Stomach (tissue), 9 donors: ENCODE data around the gene SLC6A11. TPM values are rescaled to one million over a fixed set of nuclear protein-coding genes. Genes with fewer than 3 reads are reported as not detected.

ENCODE experiments used
- DNase-seq, 2 donors: peaks; one replicate each; pipeline versions ENCODE4 v3.0.0 to v3.0.0-alpha.2; 2013 to 2019
- H3K27ac ChIP-seq, 5 donors: fragments of 200-600 bp in 4 of 5; sonication (generic) in 4 of 5; one replicate each; pipeline ENCODE4 v1.5.1; 2013 to 2019; ENCODE audit warnings: mild to moderate bottlenecking in 1 of 5, moderate library complexity in 1 of 5
- H3K27me3 ChIP-seq, 3 donors: fragments of 200-600 bp; sonication (generic); one replicate each; pipeline ENCODE4 v1.5.1; 2017 to 2019; ENCODE audit warnings: mixed run types in 1 of 3
- H3K36me3 ChIP-seq, 4 donors: fragments of 200-600 bp; sonication (generic); 1 replicate in 3 of 4; 2 replicates in 1 of 4; pipeline ENCODE4 v1.5.1; 2016 to 2019
- H3K4me1 ChIP-seq, 4 donors: fragments of 200-600 bp; sonication (generic); one replicate each; pipeline ENCODE4 v1.5.1; 2016 to 2019
- H3K4me3 ChIP-seq, 4 donors: fragments of 200-600 bp; sonication (generic) in 3 of 4; one replicate each; pipeline ENCODE4 v1.5.1; 2016 to 2019; ENCODE audit warnings: mild to moderate bottlenecking in 1 of 4
- H3K9me3 ChIP-seq, 4 donors: fragments of 200-600 bp; sonication (generic); one replicate each; pipeline ENCODE4 v1.5.1; 2016 to 2019
- CTCF ChIP-seq, 7 experiments: fragments of 450-650 bp in 4 of 7; fragments of 200-600 bp in 3 of 7; sonication (generic) in 3 of 7; IDR thresholded peaks; one replicate each; pipeline ENCODE4 v1.5.1; 2016 to 2019; ENCODE audit warnings: antibody characterized with exemption in 7 of 7, control low read depth in 2 of 7, mild to moderate bottlenecking in 1 of 7
- EP300 ChIP-seq: sonication (generic); formaldehyde crosslinking; IDR thresholded peaks from one replicate; pipeline ENCODE4 v1.6.1; 2017; ENCODE audit warnings: antibody characterized with exemption
- POLR2A ChIP-seq, 4 donors: fragments of 450-650 bp; IDR thresholded peaks; one replicate each; pipeline ENCODE4 v1.6.1; 2016; ENCODE audit warnings: antibody characterized with exemption in 4 of 4, control low read depth in 2 of 4, mild to moderate bottlenecking in 1 of 4, moderate library complexity in 1 of 4
- POLR2AphosphoS5 ChIP-seq, 3 donors: sonication (generic); formaldehyde crosslinking; IDR thresholded peaks; one replicate each; pipeline ENCODE4 v1.6.1; 2016; ENCODE audit warnings: antibody characterized with exemption in 3 of 3
- WGBS, 5 donors: extraction: QIAGEN DNeasy Blood & Tissue Kit in 3 of 5; methylation state at CpG; one replicate each; pipeline versions ENCODE4 v1.1.5 to v1.1.7; 2013 to 2018; 5-methylcytosine and 5-hydroxymethylcytosine counted together
- intact Hi-C: fragments of 100-400 bp; cut with DNase I; formaldehyde crosslinking; loops from one replicate; pipeline ENCODE4 v1.15.1; 2023; ENCODE audit warnings: low total_unique reads
- polyA plus RNA-seq, 3 donors: library from polyadenylated mRNA; stranded (reverse); fragments of 200-250 nt; gene quantifications; one replicate each; pipeline ENCODE4 v1.2.3, GENCODE V29; 2013
- total RNA-seq, 5 donors: library from RNA; depleted of rRNA; stranded (reverse); fragments of >200 nt; gene quantifications; one replicate each; pipeline versions ENCODE4 v1.1.0 to v1.2.3, GENCODE V29; 2014 to 2016
- donor health status: healthy with polysubstance abuse.
- donor health status: Bipolar disorder and iron deficiency.
- donor health status: healthy.

Gene SLC6A11
- total and polyA plus RNA-seq, 8 donors, result 0.18 to 2.0 TPM; not detected in 6

- DNase-seq, result no peak
- intact Hi-C loops, result no loop called here
- 35 to 62% (median 54%) methylated on average over 3 of the region's 3 CpGs for WGBS, 5 donors
- Histone ChIP-seq H3K27me3 (peaks cover 0 to 19% (median 0%) of the 10 kb centered on the region in 3 donors), H3K9me3 (no peaks in the 10 kb centered on the region), H3K27ac (no peak overlapping the region), H3K4me3 (no peak overlapping the region), H3K4me1 (no peaks in the 10 kb centered on the region), H3K36me3 (no peaks in the 10 kb centered on the region)
- TF ChIP-seq CTCF (IDR thresholded peaks at IDR 0.05) (no peak), POLR2A (IDR thresholded peaks at IDR 0.05) (no peak)
Measured at GRCh38 chr3:10875914-10876313, 59.9 kb downstream of the SLC6A11 start.

GRCh38 chr3:10876661-10877060 is 60.6 kb downstream of the SLC6A11 start:
- Histone ChIP-seq H3K4me1 (no peaks in the 10 kb centered on the region), H3K27ac (no peak overlapping the region), H3K9me3 (no peaks in the 10 kb centered on the region), H3K36me3 (no peaks in the 10 kb centered on the region), H3K4me3 (no peak overlapping the region), H3K27me3 (peaks cover 0 to 22% (median 0%) of the 10 kb centered on the region in 3 donors)
- intact Hi-C loops, result no loop called here
- DNase-seq, result no peak
- 27 to 48% (median 41%) methylated on average over 3 to 4 of the region's 4 CpGs for WGBS, 5 donors
- TF ChIP-seq POLR2AphosphoS5 (IDR thresholded peaks at IDR 0.05) (no peak), CTCF (IDR thresholded peaks at IDR 0.05) (no peak), EP300 (no peak), POLR2A (IDR thresholded peaks at IDR 0.05) (no peak)

DNA sequence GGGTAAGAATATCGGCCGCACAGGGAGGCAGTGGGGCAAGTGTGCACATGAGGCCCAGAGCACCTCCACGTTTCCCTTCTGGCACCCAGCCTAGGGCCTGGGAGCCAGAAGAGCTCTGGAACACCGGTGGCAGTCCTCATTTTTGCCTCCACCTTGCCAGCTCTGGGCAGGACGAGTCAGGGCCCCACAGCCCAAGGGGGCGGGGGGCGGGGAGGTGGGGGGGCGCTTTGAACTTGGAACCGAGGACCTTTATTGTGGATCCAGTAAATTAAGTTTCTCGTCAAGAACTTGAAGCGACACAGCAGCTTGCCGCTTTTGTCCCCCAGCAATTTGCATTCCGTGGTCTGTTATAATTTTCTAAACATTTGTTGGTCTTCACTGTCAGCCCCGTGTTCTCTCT is 66.8 kb downstream of the SLC6A11 start:
- no peaks in the 10 kb centered on the region for H3K36me3 ChIP-seq
- no peaks in the 10 kb centered on the region for H3K9me3 ChIP-seq
- intact Hi-C loops, result no loop called here
- TF ChIP-seq CTCF (IDR thresholded peaks at IDR 0.05) (no peak), EP300 (no peak), POLR2AphosphoS5 (IDR thresholded peaks at IDR 0.05) (no peak)
- H3K27ac ChIP-seq, result no peak overlapping the region
- no peak overlapping the region for H3K4me3 ChIP-seq
- no peak for DNase-seq
- 63 to 78% (median 74%) methylated on average over 10 to 14 of the region's 14 CpGs for WGBS, 5 donors
- H3K27me3 ChIP-seq, result peaks cover 0 to 13% (median 4%) of the 10 kb centered on the region in 3 donors
- H3K4me1 ChIP-seq, result no peaks in the 10 kb centered on the region

DNA sequence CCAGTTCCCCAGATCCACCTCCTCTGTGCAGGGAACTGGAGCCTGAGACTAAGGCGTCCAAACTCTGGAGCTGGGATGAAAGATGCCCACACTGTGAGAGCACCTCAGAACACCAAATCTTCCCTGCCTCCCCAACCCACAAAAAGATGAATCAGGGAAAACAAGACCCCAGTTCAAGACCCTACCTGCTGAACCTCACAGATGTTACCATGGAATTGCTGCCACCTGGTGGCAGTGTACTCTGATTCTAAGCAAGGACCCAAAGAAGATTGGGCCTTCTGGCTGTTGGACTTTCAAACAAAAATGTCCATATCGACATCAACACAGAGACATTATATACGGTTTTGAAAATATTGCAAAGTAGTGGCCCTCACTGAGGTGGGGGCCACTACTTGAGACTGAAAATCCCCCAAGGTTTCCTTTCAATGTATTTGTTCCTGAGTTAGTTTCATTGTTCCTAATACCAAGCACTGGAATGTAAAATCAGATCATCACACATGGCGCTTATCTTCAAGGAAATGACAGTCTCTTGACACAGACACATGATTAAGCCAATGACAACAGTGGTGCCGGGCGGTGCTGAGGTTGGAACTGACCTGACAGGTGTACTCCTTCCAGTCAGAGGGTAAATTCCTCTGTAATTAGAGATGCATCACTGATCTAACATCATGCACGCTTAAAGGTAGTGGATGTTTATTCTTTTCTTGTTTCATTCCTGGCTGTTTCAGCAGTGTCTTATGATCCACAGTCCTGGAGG is 67.6 kb downstream of the SLC6A11 start:
- Histone ChIP-seq H3K36me3 (no peaks in the 10 kb centered on the region), H3K4me3 (no peak overlapping the region), H3K9me3 (no peaks in the 10 kb centered on the region), H3K27me3 (peaks cover 0 to 13% (median 4%) of the 10 kb centered on the region in 3 donors), H3K4me1 (no peaks in the 10 kb centered on the region), H3K27ac (no peak overlapping the region)
- WGBS, 5 donors, result 60 to 71% (median 66%) methylated on average over 7 of the region's 7 CpGs
- peak in 1 of 2 donors; percentile 10 for DNase-seq
- intact Hi-C loops, result no loop called here
- TF ChIP-seq EP300 (no peak), POLR2A (IDR thresholded peaks at IDR 0.05) (no peak), POLR2AphosphoS5 (IDR thresholded peaks at IDR 0.05) (no peak), CTCF (IDR thresholded peaks at IDR 0.05) (no peak)
